HG03095 (cell line): ENCODE measurements around the gene CEP95.
"Not testable (repeated sequence)": the region's sequence is repeated elsewhere in the genome, so short reads cannot be mapped to it uniquely, and the experiment has no call there.

Experiments
- ATAC-seq: cut with Tn5 transposase; IDR thresholded peaks from one replicate; pipeline ENCODE4 v1.9.1; 2021; ENCODE audit warnings: moderate library complexity; ENCODE audit not compliant: unreplicated experiment

Gene CEP95

DNA sequence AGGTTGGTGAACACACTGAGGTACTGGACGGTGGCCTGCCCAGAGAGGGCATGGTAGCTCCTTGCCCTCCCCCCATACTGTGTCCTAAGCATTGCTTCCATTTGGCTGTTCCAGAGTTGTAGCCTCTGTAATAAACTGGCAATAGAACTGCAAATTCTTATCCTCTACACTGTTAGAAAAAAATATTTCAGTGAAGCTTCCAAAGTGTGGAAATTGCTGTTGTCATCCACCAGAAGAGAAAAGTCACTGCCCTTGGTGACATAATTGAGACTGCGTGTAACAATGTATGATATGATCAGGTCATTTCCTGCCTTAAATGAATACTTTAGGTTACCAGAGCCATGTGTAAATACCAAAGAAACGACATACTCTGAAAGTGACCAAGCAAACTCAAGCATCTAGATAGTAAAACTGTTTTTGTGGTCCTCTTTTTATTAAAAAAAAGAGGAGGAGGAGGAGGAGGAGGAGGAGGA, 65.9 kb downstream of the CEP95 start:
- ATAC-seq = no peak

GRCh38 chr17:64573214-64573613, 66.4 kb downstream of the CEP95 start:
- ATAC-seq = no peak

GRCh38 chr17:64574646-64575045, 67.9 kb downstream of the CEP95 start:
- ATAC-seq = no peak

- ATAC-seq = no peak
These were observed 68.7 kb downstream of the CEP95 start for GRCh38 chr17:64575431-64575830.

DNA sequence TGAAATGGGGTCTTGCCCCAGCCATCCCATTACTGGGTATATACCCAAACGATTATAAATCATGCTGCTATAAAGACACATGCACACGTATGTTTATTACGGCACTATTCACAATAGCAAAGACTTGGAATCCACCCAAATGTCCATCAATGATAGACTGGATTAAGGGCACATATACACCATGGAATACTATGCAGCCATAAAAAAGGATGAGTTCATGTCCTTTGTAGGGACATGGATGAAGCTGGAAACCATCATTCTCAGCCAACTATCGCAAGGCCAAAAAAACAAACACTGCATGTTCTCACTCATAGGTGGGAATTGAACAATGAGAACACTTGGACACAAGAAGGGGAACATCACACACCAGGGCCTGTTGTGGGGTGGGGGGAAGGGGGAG, 70.2 kb downstream of the CEP95 start:
- not testable (repeated sequence) for ATAC-seq

GRCh38 chr17:64579917-64580316, 73.1 kb downstream of the CEP95 start:
- no peak for ATAC-seq

GRCh38 chr17:64580384-64581315, 73.9 kb downstream of the CEP95 start:
- ATAC-seq = no peak

GRCh38 chr17:64583038-64583437, 76.3 kb downstream of the CEP95 start:
- ATAC-seq = no peak

- no peak for ATAC-seq
These were observed 78.4 kb downstream of the CEP95 start for GRCh38 chr17:64585146-64585545.
